AG04449 (cell line): ENCODE measurements around the gene ZNF362.

ENCODE experiments used
- CTCF ChIA-PET: fragments of 350-600 bp; formaldehyde crosslinking; extraction: SDS; loops from one replicate; lab custom pipeline; 2021; ENCODE audit warnings: antibody characterized with exemption; lab: Yijun Ruan, JAX
- POLR2A ChIA-PET: fragments of 400-600, 350-600 bp; formaldehyde crosslinking; extraction: SDS; loops from one replicate; lab custom pipeline; 2020; ENCODE audit warnings: antibody characterized with exemption, inconsistent platforms; lab: Yijun Ruan, JAX
- DNase-seq: peaks from one replicate; pipeline ENCODE4 v3.0.0-alpha.2; 2010; ENCODE audit warnings: low read depth, low spot score
- H3K4me3 ChIP-seq: 2 replicates; pipeline ENCODE4 v1.5.1; 2011; ENCODE audit warnings: low read depth, mild to moderate bottlenecking, control low read depth, low read length
- TF ChIP-seq, protein P1 (sequence below): IDR thresholded peaks from one replicate; pipeline ENCODE4 v1.5.1; 2011; ENCODE audit warnings: mild to moderate bottlenecking, moderate library complexity, low read length, control low read depth, inconsistent platforms; ENCODE audit not compliant: insufficient read depth; ENCODE audit errors: missing control alignments

The ZNF362 gene

DNA sequence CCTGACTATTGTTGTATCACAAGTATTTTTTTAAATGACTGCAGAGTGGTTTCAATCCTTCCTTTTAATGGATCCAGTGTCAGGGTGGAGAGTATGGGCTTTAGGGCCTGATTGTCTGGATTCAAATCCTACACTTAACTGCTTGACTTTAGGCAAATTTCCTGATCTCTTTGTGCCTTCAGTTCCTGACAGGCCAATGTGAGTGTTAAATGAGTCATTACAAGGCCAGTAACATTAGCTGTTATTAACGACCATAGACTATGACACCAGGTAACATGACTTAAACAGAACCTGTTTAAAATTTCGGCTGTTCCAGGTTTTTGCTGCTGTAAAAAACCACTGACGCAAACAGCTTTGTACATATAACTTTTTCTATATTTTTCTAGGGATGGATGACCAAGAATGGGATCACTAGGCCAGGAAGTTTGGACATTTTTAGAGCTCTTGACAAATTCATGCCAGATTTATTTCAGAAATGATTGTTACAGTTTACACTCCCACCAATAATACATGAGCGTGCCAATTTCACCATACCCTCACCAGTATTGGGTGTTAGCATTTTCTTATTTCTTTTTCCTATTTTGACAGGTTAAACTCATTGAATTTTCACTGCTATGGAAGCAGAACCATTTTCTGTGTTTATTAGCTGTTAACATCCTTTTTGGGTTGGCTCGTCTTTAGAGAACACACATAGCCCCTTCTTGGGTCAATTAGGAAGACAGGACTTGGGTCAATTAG is 11.3 kb downstream of the ZNF362 start:
- TF ChIP-seq, protein P1, sequence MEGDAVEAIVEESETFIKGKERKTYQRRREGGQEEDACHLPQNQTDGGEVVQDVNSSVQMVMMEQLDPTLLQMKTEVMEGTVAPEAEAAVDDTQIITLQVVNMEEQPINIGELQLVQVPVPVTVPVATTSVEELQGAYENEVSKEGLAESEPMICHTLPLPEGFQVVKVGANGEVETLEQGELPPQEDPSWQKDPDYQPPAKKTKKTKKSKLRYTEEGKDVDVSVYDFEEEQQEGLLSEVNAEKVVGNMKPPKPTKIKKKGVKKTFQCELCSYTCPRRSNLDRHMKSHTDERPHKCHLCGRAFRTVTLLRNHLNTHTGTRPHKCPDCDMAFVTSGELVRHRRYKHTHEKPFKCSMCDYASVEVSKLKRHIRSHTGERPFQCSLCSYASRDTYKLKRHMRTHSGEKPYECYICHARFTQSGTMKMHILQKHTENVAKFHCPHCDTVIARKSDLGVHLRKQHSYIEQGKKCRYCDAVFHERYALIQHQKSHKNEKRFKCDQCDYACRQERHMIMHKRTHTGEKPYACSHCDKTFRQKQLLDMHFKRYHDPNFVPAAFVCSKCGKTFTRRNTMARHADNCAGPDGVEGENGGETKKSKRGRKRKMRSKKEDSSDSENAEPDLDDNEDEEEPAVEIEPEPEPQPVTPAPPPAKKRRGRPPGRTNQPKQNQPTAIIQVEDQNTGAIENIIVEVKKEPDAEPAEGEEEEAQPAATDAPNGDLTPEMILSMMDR: no peak
- POLR2A ChIA-PET: no interaction called here
- CTCF ChIA-PET: interaction anchor here (0.8 to 12.7 kb wide), 4 partner anchors 14 to 203 kb away, joined by 3 to 110 read pairs (median 4); no protein-coding TSS in a partner anchor
- DNase-seq: no peak
- no peak overlapping the region for H3K4me3 ChIP-seq

DNA sequence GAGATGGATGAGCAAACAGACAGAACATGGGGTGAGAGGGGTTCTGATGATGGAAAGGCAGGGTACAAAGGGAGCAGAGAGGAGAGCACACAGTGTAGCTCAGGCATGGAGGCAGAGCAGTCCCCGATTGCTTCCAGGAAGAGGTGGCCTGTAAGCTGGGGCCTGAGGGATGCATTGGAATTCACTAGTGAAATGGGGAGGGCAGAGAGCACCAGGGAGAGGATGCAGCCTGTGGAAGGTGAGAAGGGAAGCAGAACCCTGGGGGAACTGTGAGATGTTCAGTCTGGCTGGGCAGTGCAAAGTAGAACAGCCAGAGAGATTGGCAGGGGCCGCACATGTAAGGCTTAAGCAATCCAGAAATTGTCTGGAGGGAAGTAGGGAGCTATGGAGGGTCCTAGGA is 12.2 kb downstream of the ZNF362 start:
- TF ChIP-seq, protein P1: no peak
- CTCF ChIA-PET: interaction anchor here (0.9 to 12.7 kb wide), 4 partner anchors 15 to 202 kb away, joined by 3 to 110 read pairs (median 5); no protein-coding TSS in a partner anchor
- no peak overlapping the region for H3K4me3 ChIP-seq
- POLR2A ChIA-PET: interaction anchor here (1.3 kb wide), 1 partner anchor 9 kb away, joined by 4 read pairs; no protein-coding TSS in a partner anchor
- DNase-seq: no peak

DNA sequence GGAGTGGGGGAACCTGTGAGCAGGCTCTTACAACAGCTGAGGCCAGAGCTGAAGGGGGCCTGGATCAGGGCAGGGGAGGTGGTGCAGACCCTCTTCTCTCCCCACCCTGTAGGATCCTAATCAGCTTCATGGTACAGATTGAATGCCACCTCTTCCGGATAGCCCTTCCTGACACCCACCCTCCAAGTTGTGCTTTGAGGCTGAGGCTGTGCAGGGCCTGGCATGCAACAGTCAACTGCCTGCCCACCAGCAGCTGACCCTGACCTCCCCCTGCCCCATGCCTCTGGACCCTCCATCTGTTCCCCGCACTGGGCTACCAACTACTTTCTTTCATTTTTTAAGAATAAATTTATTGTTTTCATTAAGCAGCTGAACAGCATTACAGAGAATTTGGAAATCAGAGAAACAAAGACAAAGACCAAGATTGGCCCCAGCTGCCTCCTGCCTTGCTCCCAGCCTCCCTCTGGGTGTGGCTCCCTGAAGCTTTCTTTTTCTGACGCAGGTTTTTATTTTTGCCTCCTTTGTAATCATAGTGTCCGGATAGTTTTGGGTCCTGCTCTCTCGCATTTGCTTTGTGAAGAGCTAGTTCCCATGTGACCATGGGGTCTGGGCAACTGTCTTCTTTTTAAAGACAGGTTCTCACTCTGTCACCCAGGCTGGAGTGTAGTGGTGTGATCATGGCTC is 12.8 kb downstream of the ZNF362 start:
- POLR2A ChIA-PET: interaction anchor here (1.3 kb wide), 1 partner anchor 9 kb away, joined by 4 read pairs; no protein-coding TSS in a partner anchor
- TF ChIP-seq, protein P1: no peak
- no peak overlapping the region for H3K4me3 ChIP-seq
- CTCF ChIA-PET: interaction anchor here (0.9 to 12.7 kb wide), 4 partner anchors 15 to 28 kb away, joined by 3 to 110 read pairs (median 6); no protein-coding TSS in a partner anchor
- no peak for DNase-seq

DNA sequence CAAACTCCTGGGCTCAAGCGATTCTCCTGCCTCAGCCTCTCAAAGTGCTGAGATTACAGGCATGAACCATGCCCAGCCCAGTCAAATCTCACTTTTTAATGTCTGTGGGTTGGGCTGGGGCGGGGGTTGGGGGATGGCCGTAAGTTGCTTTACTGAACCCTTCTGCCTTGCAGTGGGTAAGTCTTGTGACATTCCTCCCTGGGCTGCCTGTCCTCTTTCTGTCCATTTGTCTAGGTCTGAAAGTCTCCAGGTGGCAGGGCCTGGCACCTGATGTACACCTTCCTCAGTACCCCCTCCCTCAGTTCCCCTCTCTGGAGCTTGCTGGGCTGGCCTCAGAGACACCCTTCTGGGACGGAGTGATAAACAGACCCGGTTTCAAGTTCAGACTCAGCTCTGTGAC is 13.3 kb downstream of the ZNF362 start:
- TF ChIP-seq, protein P1: no peak
- H3K4me3 ChIP-seq: no peak overlapping the region
- POLR2A ChIA-PET: interaction anchor here (1.3 kb wide), 1 partner anchor 10 kb away, joined by 4 read pairs; no protein-coding TSS in a partner anchor
- CTCF ChIA-PET: interaction anchor here (1.3 to 12.7 kb wide), 3 partner anchors 14 to 28 kb away, joined by 5 to 110 read pairs (median 6); no protein-coding TSS in a partner anchor
- no peak for DNase-seq

DNA sequence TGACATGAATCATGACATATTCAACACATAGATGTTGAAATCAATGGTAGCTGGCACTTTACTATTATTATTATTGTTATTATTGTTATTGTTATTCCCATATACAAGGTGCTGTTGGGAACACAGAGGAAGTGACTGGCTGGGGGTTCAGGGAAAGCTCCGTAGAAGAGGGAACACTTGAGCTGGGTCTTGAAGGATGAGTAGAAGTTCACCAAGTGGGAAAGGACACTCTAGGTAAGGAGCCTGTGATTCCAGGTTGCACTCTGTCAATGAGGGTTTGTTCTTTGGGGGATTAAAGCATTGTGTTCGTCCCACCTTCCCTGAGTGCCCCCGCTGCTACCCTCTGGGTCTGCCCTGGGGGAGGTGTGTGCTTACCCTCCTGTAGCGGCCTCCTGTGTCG is 14.1 kb downstream of the ZNF362 start:
- POLR2A ChIA-PET: no interaction called here
- H3K4me3 ChIP-seq: no peak overlapping the region
- CTCF ChIA-PET: interaction anchor here (1.3 to 12.7 kb wide), 3 partner anchors 13 to 27 kb away, joined by 5 to 110 read pairs (median 6); no protein-coding TSS in a partner anchor
- TF ChIP-seq, protein P1: no peak
- no peak for DNase-seq
